Keratinocyte (primary cell): Measurements from ENCODE around the gene PLXNA1. TPM values are rescaled to one million over a fixed set of nuclear protein-coding genes. Genes with fewer than 3 reads are reported as not detected.
A peak's percentile ranks its signal among the peaks of the same experiment; 100 is the strongest.

Experiments
- DNase-seq: peaks from one replicate; pipeline ENCODE4 v3.0.0-alpha.2; 2011; ENCODE audit warnings: low read depth, missing footprints, low spot score
- FAIRE-seq: peaks from 2 replicates; lab custom pipeline; 2011; peaks lifted over from hg19 to GRCh38; lab: Jason Lieb, UNC
- H2AFZ ChIP-seq: 2 replicates; pipeline ENCODE4 v1.6.0; 2012; ENCODE audit warnings: low read length, control low read depth, inconsistent platforms; ENCODE audit not compliant: control insufficient read depth
- H3K27ac ChIP-seq: 2 replicates; pipeline ENCODE4 v1.5.1; 2011; ENCODE audit warnings: low read length; ENCODE audit not compliant: control insufficient read depth, insufficient read depth
- H3K27me3 ChIP-seq: 3 replicates; pipeline ENCODE4 v1.6.0; 2011; ENCODE audit warnings: low read length; ENCODE audit not compliant: control insufficient read depth, insufficient read depth; ENCODE audit errors: extremely low read depth
- H3K36me3 ChIP-seq, 2 experiments: 2 replicates in 1 of 2; 3 replicates in 1 of 2; pipeline ENCODE4 v1.5.1; 2011; ENCODE audit warnings: low read length in 2 of 2, mild to moderate bottlenecking in 1 of 2; ENCODE audit not compliant: control insufficient read depth in 2 of 2, insufficient read depth in 2 of 2; ENCODE audit errors: extremely low read depth in 1 of 2
- H3K4me1 ChIP-seq: 3 replicates; pipeline ENCODE4 v1.5.1; 2011; ENCODE audit warnings: low read length; ENCODE audit not compliant: control insufficient read depth, insufficient read depth; ENCODE audit errors: extremely low read depth
- H3K4me2 ChIP-seq: 3 replicates; pipeline ENCODE4 v1.6.0; 2011; ENCODE audit warnings: low read depth, low read length; ENCODE audit not compliant: control insufficient read depth, insufficient read depth; ENCODE audit errors: extremely low read depth
- H3K4me3 ChIP-seq, 3 experiments: fragments of 200-600 bp in 1 of 3; sonication (generic) in 1 of 3; 2 replicates in 2 of 3; 3 replicates in 1 of 3; pipeline ENCODE4 v1.5.1; 2011 to 2016; ENCODE audit warnings: low read length in 3 of 3, mild to moderate bottlenecking in 3 of 3, control low read depth in 2 of 3, inconsistent platforms in 1 of 3, low read depth in 1 of 3, mixed read lengths in 1 of 3, mixed run types in 1 of 3, moderate library complexity in 1 of 3; ENCODE audit not compliant: control insufficient read depth in 2 of 3, insufficient read depth in 2 of 3; ENCODE audit errors: extremely low read depth in 1 of 3
- H3K79me2 ChIP-seq: 2 replicates; pipeline ENCODE4 v1.6.0; 2012; ENCODE audit warnings: low read length; ENCODE audit not compliant: control insufficient read depth, insufficient read depth
- H3K9ac ChIP-seq: 3 replicates; pipeline ENCODE4 v1.6.0; 2011; ENCODE audit warnings: low read length; ENCODE audit not compliant: control insufficient read depth, insufficient read depth; ENCODE audit errors: extremely low read depth
- H3K9me1 ChIP-seq: 3 replicates; pipeline ENCODE4 v1.6.0; 2011; ENCODE audit warnings: low read length; ENCODE audit not compliant: control insufficient read depth, insufficient read depth; ENCODE audit errors: extremely low read depth
- H3K9me3 ChIP-seq: 2 replicates; pipeline ENCODE4 v1.5.1; 2012; ENCODE audit warnings: low read depth, low read length; ENCODE audit not compliant: control insufficient read depth
- H4K20me1 ChIP-seq: 3 replicates; pipeline ENCODE4 v1.6.0; 2011; ENCODE audit warnings: low read length; ENCODE audit not compliant: control insufficient read depth, insufficient read depth; ENCODE audit errors: extremely low read depth
- EZH2 ChIP-seq: IDR thresholded peaks from one replicate; pipeline ENCODE4 v1.6.1; 2012; ENCODE audit warnings: inconsistent platforms, mild to moderate bottlenecking, low read length, moderate library complexity
- dilution Hi-C: fragments of 300-500 bp; cut with MboI; formaldehyde crosslinking; loops from one replicate; pipeline ENCODE4 v1.7.0; 2020; ENCODE audit warnings: low sequenced_read_pairs; ENCODE audit not compliant: extremely low pct_ligation_motif_present
- polyA plus RNA-seq, 5 experiments: library from polyadenylated mRNA; depleted of rRNA in 3 of 5; stranded (reverse) in 3 of 5; stranded (forward) in 1 of 5; unstranded in 1 of 5; fragments of >200 nt; gene quantifications; 1 replicate in 1 of 5; 2 replicates in 3 of 5; 3 replicates in 1 of 5; pipeline versions ENCODE4 v1.2.1 to v1.2.3, GENCODE V29; 2011 to 2012; ENCODE audit warnings: missing spikeins in 2 of 5, low read depth in 1 of 5, low replicate concordance in 1 of 5
- TF ChIP-seq, protein P1 (sequence below), 3 experiments: IDR thresholded peaks in 1 of 3; conservative IDR thresholded peaks in 1 of 3; optimal IDR thresholded peaks in 1 of 3; 2 replicates in 2 of 3; 3 replicates in 1 of 3; pipeline versions ENCODE3 to v1.5.1; 2011; ENCODE audit warnings: low read length in 3 of 3, mild to moderate bottlenecking in 3 of 3, moderate library complexity in 2 of 3, control low read depth in 1 of 3, inconsistent platforms in 1 of 3; ENCODE audit not compliant: insufficient read depth in 2 of 3; ENCODE audit errors: extremely low read depth in 1 of 3

Gene PLXNA1
- polyA plus RNA-seq, 1 donor (not counting 4 experiments of a cell fraction or from before 2014, with no cell fraction given), result 38.4 TPM

DNA sequence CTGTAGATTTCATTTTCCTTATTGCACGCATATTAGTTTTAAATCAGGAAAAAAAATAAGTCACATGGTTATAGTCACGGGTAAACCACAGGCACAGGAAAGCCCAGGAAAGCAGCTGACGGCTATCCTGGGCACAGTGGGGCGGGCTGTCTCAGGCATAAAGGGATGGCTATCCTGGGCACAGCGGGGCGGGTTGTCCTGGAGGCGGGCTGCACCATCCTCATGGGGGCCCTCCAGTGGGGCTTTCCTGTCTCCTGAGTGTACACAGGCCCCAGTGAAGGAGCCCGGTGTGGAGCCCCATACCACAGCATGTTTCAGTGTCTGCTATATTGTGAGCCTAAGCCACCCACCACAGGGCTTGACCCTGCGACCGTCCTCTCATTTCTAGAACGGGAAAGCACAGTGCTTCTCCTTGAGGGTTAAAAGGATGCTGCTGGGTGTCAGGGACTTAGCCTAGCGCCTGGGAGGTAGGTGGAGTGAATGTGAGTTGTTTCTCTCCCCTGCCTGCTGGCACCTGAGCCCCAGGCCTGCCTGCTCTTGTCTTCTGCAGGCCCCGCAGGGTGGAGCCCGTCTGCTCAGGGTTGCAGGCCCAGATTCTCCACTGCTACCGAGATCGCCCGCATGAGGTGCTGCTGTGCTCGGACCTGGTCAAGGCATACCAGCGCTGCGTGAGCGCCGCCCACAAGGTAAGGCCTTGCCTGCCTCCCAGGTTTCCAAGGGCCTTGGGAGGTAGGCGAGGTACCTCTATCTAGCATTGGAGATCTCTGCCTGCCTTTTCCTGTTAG, 25.9 kb upstream of the PLXNA1 start:
- Histone ChIP-seq H3K9me3 (no peaks in the 10 kb centered on the region), H3K9me1 (no peaks in the 10 kb centered on the region), H3K4me3 (peak overlapping the region in 1 of 3 experiments; percentile 23), H2AFZ (peak overlapping the region; percentile 22), H3K27ac (peak overlapping the region; percentile 65), H3K4me2 (peak overlapping the region; percentile 61), H3K79me2 (no peaks in the 10 kb centered on the region), H3K27me3 (no peaks in the 10 kb centered on the region), H3K9ac (peak overlapping the region; percentile 53), H3K4me1 (peaks cover 55% of the 10 kb centered on the region), H3K36me3 (no peaks in the 10 kb centered on the region), H4K20me1 (no peaks in the 10 kb centered on the region)
- dilution Hi-C loops, result no loop called here
- FAIRE-seq, result peak; percentile 94
- TF ChIP-seq, protein P1, sequence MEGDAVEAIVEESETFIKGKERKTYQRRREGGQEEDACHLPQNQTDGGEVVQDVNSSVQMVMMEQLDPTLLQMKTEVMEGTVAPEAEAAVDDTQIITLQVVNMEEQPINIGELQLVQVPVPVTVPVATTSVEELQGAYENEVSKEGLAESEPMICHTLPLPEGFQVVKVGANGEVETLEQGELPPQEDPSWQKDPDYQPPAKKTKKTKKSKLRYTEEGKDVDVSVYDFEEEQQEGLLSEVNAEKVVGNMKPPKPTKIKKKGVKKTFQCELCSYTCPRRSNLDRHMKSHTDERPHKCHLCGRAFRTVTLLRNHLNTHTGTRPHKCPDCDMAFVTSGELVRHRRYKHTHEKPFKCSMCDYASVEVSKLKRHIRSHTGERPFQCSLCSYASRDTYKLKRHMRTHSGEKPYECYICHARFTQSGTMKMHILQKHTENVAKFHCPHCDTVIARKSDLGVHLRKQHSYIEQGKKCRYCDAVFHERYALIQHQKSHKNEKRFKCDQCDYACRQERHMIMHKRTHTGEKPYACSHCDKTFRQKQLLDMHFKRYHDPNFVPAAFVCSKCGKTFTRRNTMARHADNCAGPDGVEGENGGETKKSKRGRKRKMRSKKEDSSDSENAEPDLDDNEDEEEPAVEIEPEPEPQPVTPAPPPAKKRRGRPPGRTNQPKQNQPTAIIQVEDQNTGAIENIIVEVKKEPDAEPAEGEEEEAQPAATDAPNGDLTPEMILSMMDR (optimal IDR thresholded peaks at IDR 0.05 in 1 of 3, IDR thresholded peaks at IDR 0.05 in 1 of 3, conservative IDR thresholded peaks at IDR 0.05 in 1 of 3; ENCODE audit: extremely low read depth in 1 of 3, insufficient read depth in 2 of 3, low read length in 3 of 3), result peak in 2 of 3 experiments; percentile 57 to 69
- TF ChIP-seq EZH2, result no peak
- DNase-seq, result peak; percentile 86

DNA sequence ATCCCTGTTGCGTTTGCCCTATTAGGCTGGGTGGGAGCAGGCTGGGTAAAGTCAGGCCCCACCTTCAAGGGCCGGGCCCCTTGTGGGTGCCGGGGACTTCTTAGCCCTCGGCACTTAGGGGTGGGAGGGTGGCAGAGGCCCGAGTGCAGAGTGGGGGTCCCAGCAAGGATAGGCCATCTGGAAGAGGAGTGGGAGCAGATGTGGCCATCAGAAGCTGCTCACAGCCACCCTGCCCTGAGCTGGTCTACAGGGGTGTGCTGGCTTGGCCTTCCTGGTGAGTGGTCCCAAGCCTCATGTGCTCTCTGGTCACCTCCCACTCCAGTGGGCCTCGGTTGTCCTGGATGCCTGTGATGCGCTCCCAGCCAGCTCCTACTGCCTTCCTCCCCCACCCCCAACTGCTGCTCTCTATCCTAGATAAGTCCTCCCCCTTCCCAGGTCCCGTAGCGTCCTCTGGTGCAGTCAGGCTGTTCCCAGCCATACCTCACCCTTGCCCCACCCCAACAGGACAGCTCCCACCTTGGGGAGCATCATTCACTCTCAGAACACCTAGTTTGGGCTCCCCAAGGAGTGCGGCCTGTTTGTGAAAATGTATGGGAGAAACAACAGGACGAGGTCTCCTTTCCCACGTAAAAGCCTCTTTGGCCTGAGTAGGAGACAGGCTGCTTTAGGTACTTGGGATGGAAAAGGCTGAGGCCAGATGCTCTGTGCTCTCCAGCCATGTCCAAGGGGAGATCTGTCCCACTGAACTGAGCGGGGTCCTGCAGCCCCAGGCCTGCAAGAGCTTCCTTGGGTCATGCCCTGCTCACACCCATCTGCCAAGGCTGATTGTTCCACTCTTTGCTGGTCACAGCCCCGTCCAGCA, 24.9 kb upstream of the PLXNA1 start:
- H3K27ac ChIP-seq, result peak overlapping the region; percentile 65
- no peak overlapping the region for H3K9ac ChIP-seq
- FAIRE-seq, result no peak
- H3K9me3 ChIP-seq, result no peaks in the 10 kb centered on the region
- no peaks in the 10 kb centered on the region for H4K20me1 ChIP-seq
- H3K4me2 ChIP-seq, result peak overlapping the region; percentile 61
- DNase-seq, result no peak
- H3K4me3 ChIP-seq, result no peak overlapping the region
- H3K9me1 ChIP-seq, result no peaks in the 10 kb centered on the region
- peaks cover 57% of the 10 kb centered on the region for H3K4me1 ChIP-seq
- no peaks in the 10 kb centered on the region for H3K27me3 ChIP-seq
- TF ChIP-seq EZH2, result no peak
- TF ChIP-seq, protein P1 (optimal IDR thresholded peaks at IDR 0.05 in 1 of 3, IDR thresholded peaks at IDR 0.05 in 1 of 3, conservative IDR thresholded peaks at IDR 0.05 in 1 of 3; ENCODE audit: extremely low read depth in 1 of 3, insufficient read depth in 2 of 3, low read length in 3 of 3), result no peak
- dilution Hi-C loops, result no loop called here
- H2AFZ ChIP-seq, result no peak overlapping the region
- H3K79me2 ChIP-seq, result no peaks in the 10 kb centered on the region
- no peaks in the 10 kb centered on the region for H3K36me3 ChIP-seq
